GM12878 (cell line): Measurements from ENCODE around the gene CDK2. TPM values are rescaled to one million over a fixed set of nuclear protein-coding genes. Genes with fewer than 3 reads are reported as not detected.

Source experiments
- ATAC-seq: fragments of 200-7000 bp; cut with Tn5 transposase; 3 replicates; pipeline ENCODE4 v1.9.1; 2020; ENCODE audit warnings: mild to moderate bottlenecking, moderate library complexity
- BruUV-seq: library from RNA; stranded (reverse); fragments of 400-500 nt; replicated peaks from 2 replicates; lab custom pipeline; 2021; lab: Mats Ljungman, UMichigan
- CTCF ChIA-PET: fragments of 300-600 bp; sonication (Branson Sonifier 250); formaldehyde crosslinking; extraction: SDS; loops from one replicate; lab custom pipeline; 2021; ENCODE audit warnings: inconsistent platforms; lab: Yijun Ruan, JAX
- POLR2A ChIA-PET: fragments of 350-600 bp; formaldehyde crosslinking; extraction: SDS; loops from one replicate; lab custom pipeline; 2021; ENCODE audit warnings: inconsistent platforms; lab: Charles Lee
- RAD21 ChIA-PET: fragments of 300-600 bp; sonication (Branson Sonifier 250); formaldehyde crosslinking; loops from one replicate; lab custom pipeline; 2023; ENCODE audit warnings: antibody characterized with exemption; ENCODE audit not compliant: unreplicated experiment; lab: Charles Lee
- SMC1A ChIA-PET: fragments of 300-600 bp; sonication (Branson Sonifier 250); formaldehyde crosslinking; loops from one replicate; lab custom pipeline; 2023; ENCODE audit not compliant: unreplicated experiment, uncharacterized antibody; lab: Charles Lee
- DNase-seq: peaks from one replicate; pipeline ENCODE4 v3.0.0-alpha.2; 2011; ENCODE audit warnings: low read depth, low spot score
- FAIRE-seq: peaks from 3 replicates; lab custom pipeline; 2011; peaks lifted over from hg19 to GRCh38; lab: Jason Lieb, UNC
- H2AFZ ChIP-seq: 2 replicates; pipeline ENCODE4 v1.6.0; 2011; ENCODE audit warnings: low read depth, low read length, control low read depth; ENCODE audit not compliant: control insufficient read depth
- H3K27ac ChIP-seq: 2 replicates; pipeline ENCODE4 v1.5.1; 2011; ENCODE audit warnings: control low read depth; ENCODE audit not compliant: control insufficient read depth, insufficient read depth
- H3K27me3 ChIP-seq, 2 experiments: replicated peaks in 1 of 2; 2 replicates each; pipeline versions ENCODE4 v1.6.0 to v1.6.1; 2011; ENCODE audit warnings: low read length in 1 of 2; ENCODE audit not compliant: control insufficient read depth in 2 of 2, insufficient read depth in 2 of 2
- H3K36me3 ChIP-seq, 2 experiments: 2 replicates each; pipeline ENCODE4 v1.5.1; 2011; ENCODE audit warnings: low read length in 1 of 2; ENCODE audit not compliant: control insufficient read depth in 2 of 2, insufficient read depth in 2 of 2
- H3K4me1 ChIP-seq: 2 replicates; pipeline ENCODE4 v1.6.1; 2011; ENCODE audit warnings: mild to moderate bottlenecking, low read length, moderate library complexity, mixed read lengths; ENCODE audit not compliant: control insufficient read depth, insufficient read depth
- H3K4me2 ChIP-seq: 2 replicates; pipeline ENCODE4 v1.6.0; 2011; ENCODE audit warnings: control low read depth; ENCODE audit not compliant: control insufficient read depth, insufficient read depth
- H3K4me3 ChIP-seq: fragments of 200-600 bp; sonication (generic); 2 replicates; pipeline ENCODE4 v1.5.1; 2016
- H3K79me2 ChIP-seq: 2 replicates; pipeline ENCODE4 v1.6.0; 2011; ENCODE audit warnings: low read length; ENCODE audit not compliant: control insufficient read depth, insufficient read depth
- H3K9ac ChIP-seq: 2 replicates; pipeline ENCODE4 v1.8.0; 2011; ENCODE audit warnings: low read length, control low read depth, mixed read lengths; ENCODE audit not compliant: control insufficient read depth, insufficient read depth
- H3K9me3 ChIP-seq: replicated peaks from 3 replicates; pipeline ENCODE4 v1.5.1; 2011; ENCODE audit warnings: mild to moderate bottlenecking, low read length; ENCODE audit not compliant: control insufficient read depth, insufficient read depth
- H4K20me1 ChIP-seq: 2 replicates; pipeline ENCODE4 v1.6.0; 2011; ENCODE audit not compliant: control insufficient read depth, insufficient read depth
- KAT2A ChIP-seq: conservative IDR thresholded peaks from 2 replicates; pipeline ENCODE4 v1.6.1; 2011; ENCODE audit warnings: low read depth, low read length; ENCODE audit not compliant: control insufficient read depth
- NR2C1 ChIP-seq: fragments of 450-650 bp; IDR thresholded peaks from 2 replicates; pipeline ENCODE4 v1.6.1; 2017; ENCODE audit warnings: antibody characterized with exemption, mild to moderate bottlenecking, moderate library complexity
- RBBP5 ChIP-seq: fragments of 200-600 bp; sonication (generic); conservative IDR thresholded peaks from 2 replicates; pipeline ENCODE4 v1.6.1; 2016
- SKIL ChIP-seq: fragments of 450-650 bp; IDR thresholded peaks from 2 replicates; pipeline ENCODE4 v1.6.1; 2017; ENCODE audit warnings: mild to moderate bottlenecking, low read depth, inconsistent platforms; ENCODE audit not compliant: poor library complexity, severe bottlenecking
- SMARCA5 ChIP-seq: fragments of 450-650 bp; IDR thresholded peaks from 2 replicates; pipeline ENCODE4 v1.6.1; 2017; ENCODE audit warnings: mild to moderate bottlenecking
- YY1 ChIP-seq: IDR thresholded peaks from 2 replicates; pipeline ENCODE4 v1.6.1; 2011; ENCODE audit warnings: low read depth, mild to moderate bottlenecking, low read length
- ZNF274 ChIP-seq: IDR thresholded peaks from one replicate; pipeline ENCODE4 v1.8.0; 2011; ENCODE audit not compliant: insufficient read length, insufficient read depth
- ZZZ3 ChIP-seq: IDR thresholded peaks from 2 replicates; pipeline ENCODE4 v1.6.1; 2011; ENCODE audit warnings: low read depth; ENCODE audit not compliant: control insufficient read depth, insufficient read length
- WGBS: methylation state at CpG from one replicate; pipeline ENCODE4 v1.1.6; 2016; ENCODE audit warnings: low lambda C conversion rate; ENCODE audit not compliant: insufficient replicate concordance, insufficient coverage; ENCODE audit errors: missing lambda C conversion rate; 5-methylcytosine and 5-hydroxymethylcytosine counted together
- in situ Hi-C: fragments of 300-500 bp; cut with MboI; formaldehyde crosslinking; loops from 9 replicates; pipeline ENCODE4 v1.14.3; 2018; ENCODE audit warnings: mixed read lengths
- intact Hi-C: fragments of 100-400 bp; cut with micrococcal nuclease; formaldehyde crosslinking; loops from one replicate; pipeline ENCODE4 v1.14.2; 2022; ENCODE audit not compliant: unreplicated experiment
- polyA plus RNA-seq, 11 experiments: library from polyadenylated mRNA; depleted of rRNA in 4 of 11; unstranded in 6 of 11; stranded (reverse) in 5 of 11; fragments of >200 nt; fragmentation: Nextera tagmentation in 4 of 11; fragmentation: Illumina TruSeq in 1 of 11; extraction: Ambion mirVana in 4 of 11; extraction: Trizol in 1 of 11; gene quantifications; 1 replicate in 1 of 11; 2 replicates in 10 of 11; pipeline versions ENCODE4 v1.2.1 to v1.2.3, GENCODE V29; 2011 to 2016; ENCODE audit warnings: inconsistent platforms in 2 of 11, missing spikeins in 2 of 11, low read depth in 1 of 11
- total RNA-seq, 4 experiments: library from RNA; depleted of rRNA in 3 of 4; stranded (reverse); fragments of >200 nt in 3 of 4; fragmentation: Illumina TruSeq in 1 of 4; extraction: Trizol in 1 of 4; gene quantifications; 2 replicates each; pipeline versions ENCODE4 v1.2.1 to v1.2.3, GENCODE V29; 2013 to 2021
- TF ChIP-seq, protein P1 (sequence below): fragments of 150-350 bp; IDR thresholded peaks from 2 replicates; pipeline ENCODE4 v1.6.1; 2016; ENCODE audit warnings: low read depth, low read length
- TF ChIP-seq, protein P2 (sequence below): IDR thresholded peaks from 2 replicates; pipeline ENCODE4 v1.6.1; 2011; ENCODE audit warnings: low read depth, mild to moderate bottlenecking, low read length, moderate library complexity, borderline replicate concordance; ENCODE audit errors: extremely low read depth
- TF ChIP-seq, protein P3 (sequence below): IDR thresholded peaks from 2 replicates; pipeline ENCODE4 v1.6.1; 2011; ENCODE audit warnings: mild to moderate bottlenecking, low read depth, low read length, moderate library complexity; ENCODE audit not compliant: insufficient replicate concordance
- TF ChIP-seq, protein P4 (sequence below): IDR thresholded peaks from 2 replicates; pipeline ENCODE4 v1.6.1; 2012; ENCODE audit warnings: low read depth, low read length, improper control_type of control experiment
- TF ChIP-seq, protein P5 (sequence below): fragments of 450-650 bp; IDR thresholded peaks from 2 replicates; pipeline ENCODE4 v1.6.1; 2018; ENCODE audit warnings: borderline replicate concordance, mild to moderate bottlenecking; ENCODE audit not compliant: partially characterized antibody

CDK2 gene
- total and polyA plus RNA-seq, 10 of the 15 experiments (the other 5 are each of a cell fraction or from before 2014, with no cell fraction given) = 13.1 to 138 (median 82.2) TPM

- peaks cover 3 to 24% of the 10 kb centered on the region in 2 experiments for H3K36me3 ChIP-seq
- no peak for DNase-seq
- no peak overlapping the region for H3K4me2 ChIP-seq
- H3K4me1 ChIP-seq = peaks cover 3% of the 10 kb centered on the region; the same call in 1 of the 2 replicates
- no peaks in the 10 kb centered on the region for H3K9me3 ChIP-seq
- no peak for FAIRE-seq
- WGBS = 82% methylated on average over 8 of the region's 8 CpGs
- no peak overlapping the region for H3K27ac ChIP-seq
- H3K27me3 ChIP-seq = no peaks in the 10 kb centered on the region
- H3K9ac ChIP-seq = no peak overlapping the region
- SMC1A ChIA-PET = interaction anchor here (1.0 to 4.2 kb wide), 12 partner anchors 10 to 266 kb away, joined by 3 to 52 read pairs (median 8); partner anchors contain the start of genes RAB5B and ZC3H10
- no TSS peak for BruUV-seq
- no peak for ATAC-seq
- H2AFZ ChIP-seq = no peak overlapping the region
- intact Hi-C loops = loop anchor here (5.0 kb wide), 1 partner anchor 122 kb away; the partner anchor contains the start of genes RPL41 and ZC3H10
- in situ Hi-C loops = no loop called here
- POLR2A ChIA-PET = interaction anchor here (0.5 to 2.6 kb wide), 13 partner anchors 9 to 172 kb away, joined by 3 to 46 read pairs (median 7); partner anchors contain the start of gene RAB5B
- H4K20me1 ChIP-seq = no peaks in the 10 kb centered on the region
- RAD21 ChIA-PET = interaction anchor here (0.8 to 4.8 kb wide), 18 partner anchors 8 to 256 kb away, joined by 3 to 44 read pairs (median 12); partner anchors contain the start of genes PA2G4 and RAB5B
- CTCF ChIA-PET = interaction anchor here (0.6 to 6.0 kb wide), 38 partner anchors 8 to 270 kb away, joined by 3 to 107 read pairs (median 5); partner anchors contain the start of genes DGKA, ORMDL2, PA2G4 and RAB5B
- H3K79me2 ChIP-seq = no peaks in the 10 kb centered on the region
- no peak overlapping the region for H3K4me3 ChIP-seq
- TF ChIP-seq KAT2A = no peak
- TF ChIP-seq ZNF274 = no peak
- TF ChIP-seq, protein P1, sequence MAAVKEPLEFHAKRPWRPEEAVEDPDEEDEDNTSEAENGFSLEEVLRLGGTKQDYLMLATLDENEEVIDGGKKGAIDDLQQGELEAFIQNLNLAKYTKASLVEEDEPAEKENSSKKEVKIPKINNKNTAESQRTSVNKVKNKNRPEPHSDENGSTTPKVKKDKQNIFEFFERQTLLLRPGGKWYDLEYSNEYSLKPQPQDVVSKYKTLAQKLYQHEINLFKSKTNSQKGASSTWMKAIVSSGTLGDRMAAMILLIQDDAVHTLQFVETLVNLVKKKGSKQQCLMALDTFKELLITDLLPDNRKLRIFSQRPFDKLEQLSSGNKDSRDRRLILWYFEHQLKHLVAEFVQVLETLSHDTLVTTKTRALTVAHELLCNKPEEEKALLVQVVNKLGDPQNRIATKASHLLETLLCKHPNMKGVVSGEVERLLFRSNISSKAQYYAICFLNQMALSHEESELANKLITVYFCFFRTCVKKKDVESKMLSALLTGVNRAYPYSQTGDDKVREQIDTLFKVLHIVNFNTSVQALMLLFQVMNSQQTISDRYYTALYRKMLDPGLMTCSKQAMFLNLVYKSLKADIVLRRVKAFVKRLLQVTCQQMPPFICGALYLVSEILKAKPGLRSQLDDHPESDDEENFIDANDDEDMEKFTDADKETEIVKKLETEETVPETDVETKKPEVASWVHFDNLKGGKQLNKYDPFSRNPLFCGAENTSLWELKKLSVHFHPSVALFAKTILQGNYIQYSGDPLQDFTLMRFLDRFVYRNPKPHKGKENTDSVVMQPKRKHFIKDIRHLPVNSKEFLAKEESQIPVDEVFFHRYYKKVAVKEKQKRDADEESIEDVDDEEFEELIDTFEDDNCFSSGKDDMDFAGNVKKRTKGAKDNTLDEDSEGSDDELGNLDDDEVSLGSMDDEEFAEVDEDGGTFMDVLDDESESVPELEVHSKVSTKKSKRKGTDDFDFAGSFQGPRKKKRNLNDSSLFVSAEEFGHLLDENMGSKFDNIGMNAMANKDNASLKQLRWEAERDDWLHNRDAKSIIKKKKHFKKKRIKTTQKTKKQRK = no peak
- TF ChIP-seq, protein P2, sequence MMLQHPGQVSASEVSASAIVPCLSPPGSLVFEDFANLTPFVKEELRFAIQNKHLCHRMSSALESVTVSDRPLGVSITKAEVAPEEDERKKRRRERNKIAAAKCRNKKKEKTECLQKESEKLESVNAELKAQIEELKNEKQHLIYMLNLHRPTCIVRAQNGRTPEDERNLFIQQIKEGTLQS = no peak
- TF ChIP-seq, protein P3, sequence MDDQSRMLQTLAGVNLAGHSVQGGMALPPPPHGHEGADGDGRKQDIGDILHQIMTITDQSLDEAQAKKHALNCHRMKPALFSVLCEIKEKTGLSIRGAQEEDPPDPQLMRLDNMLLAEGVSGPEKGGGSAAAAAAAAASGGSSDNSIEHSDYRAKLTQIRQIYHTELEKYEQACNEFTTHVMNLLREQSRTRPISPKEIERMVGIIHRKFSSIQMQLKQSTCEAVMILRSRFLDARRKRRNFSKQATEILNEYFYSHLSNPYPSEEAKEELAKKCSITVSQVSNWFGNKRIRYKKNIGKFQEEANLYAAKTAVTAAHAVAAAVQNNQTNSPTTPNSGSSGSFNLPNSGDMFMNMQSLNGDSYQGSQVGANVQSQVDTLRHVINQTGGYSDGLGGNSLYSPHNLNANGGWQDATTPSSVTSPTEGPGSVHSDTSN = no peak
- TF ChIP-seq YY1 = no peak
- TF ChIP-seq, protein P4, sequence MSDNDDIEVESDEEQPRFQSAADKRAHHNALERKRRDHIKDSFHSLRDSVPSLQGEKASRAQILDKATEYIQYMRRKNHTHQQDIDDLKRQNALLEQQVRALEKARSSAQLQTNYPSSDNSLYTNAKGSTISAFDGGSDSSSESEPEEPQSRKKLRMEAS = no peak
- TF ChIP-seq ZZZ3 = no peak
- TF ChIP-seq NR2C1 = no peak
- TF ChIP-seq SMARCA5 = no peak
- no peak for TF ChIP-seq RBBP5
- TF ChIP-seq, protein P5, sequence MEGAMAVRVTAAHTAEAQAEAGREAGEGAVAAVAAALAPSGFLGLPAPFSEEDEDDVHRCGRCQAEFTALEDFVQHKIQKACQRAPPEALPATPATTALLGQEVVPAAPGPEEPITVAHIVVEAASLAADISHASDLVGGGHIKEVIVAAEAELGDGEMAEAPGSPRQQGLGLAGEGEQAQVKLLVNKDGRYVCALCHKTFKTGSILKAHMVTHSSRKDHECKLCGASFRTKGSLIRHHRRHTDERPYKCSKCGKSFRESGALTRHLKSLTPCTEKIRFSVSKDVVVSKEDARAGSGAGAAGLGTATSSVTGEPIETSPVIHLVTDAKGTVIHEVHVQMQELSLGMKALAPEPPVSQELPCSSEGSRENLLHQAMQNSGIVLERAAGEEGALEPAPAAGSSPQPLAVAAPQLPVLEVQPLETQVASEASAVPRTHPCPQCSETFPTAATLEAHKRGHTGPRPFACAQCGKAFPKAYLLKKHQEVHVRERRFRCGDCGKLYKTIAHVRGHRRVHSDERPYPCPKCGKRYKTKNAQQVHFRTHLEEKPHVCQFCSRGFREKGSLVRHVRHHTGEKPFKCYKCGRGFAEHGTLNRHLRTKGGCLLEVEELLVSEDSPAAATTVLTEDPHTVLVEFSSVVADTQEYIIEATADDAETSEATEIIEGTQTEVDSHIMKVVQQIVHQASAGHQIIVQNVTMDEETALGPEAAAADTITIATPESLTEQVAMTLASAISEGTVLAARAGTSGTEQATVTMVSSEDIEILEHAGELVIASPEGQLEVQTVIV = no peak
- TF ChIP-seq SKIL = no peak
Measured at GRCh38 chr12:55995366-55995765, 28.7 kb downstream of the CDK2 start.
